ENCODE results near the gene LPP. TPM values are rescaled to one million over a fixed set of nuclear protein-coding genes. Genes with fewer than 3 reads are reported as not detected.

LPP gene
- total RNA-seq, 1 experiment from 2014 or later = 264 TPM

- intact Hi-C loops (cut with micrococcal nuclease; ENCODE audit: unreplicated experiment) = no loop called here
- Mint-ChIP-seq H3K36me3 (ENCODE audit: insufficient read depth, unreplicated experiment) (no peaks in the 10 kb centered on the region), H3K27ac (ENCODE audit: unreplicated experiment) (no peak overlapping the region), H3K4me1 (ENCODE audit: low read depth, unreplicated experiment) (peaks cover 8% of the 10 kb centered on the region), H3K9me3 (ENCODE audit: low read depth, unreplicated experiment) (peaks cover 3% of the 10 kb centered on the region), H3K27me3 (ENCODE audit: unreplicated experiment) (no peaks in the 10 kb centered on the region), H3K4me3 (ENCODE audit: low read depth, unreplicated experiment) (no peak overlapping the region)
- TF ChIP-seq, protein P1, sequence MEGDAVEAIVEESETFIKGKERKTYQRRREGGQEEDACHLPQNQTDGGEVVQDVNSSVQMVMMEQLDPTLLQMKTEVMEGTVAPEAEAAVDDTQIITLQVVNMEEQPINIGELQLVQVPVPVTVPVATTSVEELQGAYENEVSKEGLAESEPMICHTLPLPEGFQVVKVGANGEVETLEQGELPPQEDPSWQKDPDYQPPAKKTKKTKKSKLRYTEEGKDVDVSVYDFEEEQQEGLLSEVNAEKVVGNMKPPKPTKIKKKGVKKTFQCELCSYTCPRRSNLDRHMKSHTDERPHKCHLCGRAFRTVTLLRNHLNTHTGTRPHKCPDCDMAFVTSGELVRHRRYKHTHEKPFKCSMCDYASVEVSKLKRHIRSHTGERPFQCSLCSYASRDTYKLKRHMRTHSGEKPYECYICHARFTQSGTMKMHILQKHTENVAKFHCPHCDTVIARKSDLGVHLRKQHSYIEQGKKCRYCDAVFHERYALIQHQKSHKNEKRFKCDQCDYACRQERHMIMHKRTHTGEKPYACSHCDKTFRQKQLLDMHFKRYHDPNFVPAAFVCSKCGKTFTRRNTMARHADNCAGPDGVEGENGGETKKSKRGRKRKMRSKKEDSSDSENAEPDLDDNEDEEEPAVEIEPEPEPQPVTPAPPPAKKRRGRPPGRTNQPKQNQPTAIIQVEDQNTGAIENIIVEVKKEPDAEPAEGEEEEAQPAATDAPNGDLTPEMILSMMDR (IDR thresholded peaks at IDR 0.05; ENCODE audit: unreplicated experiment) = no peak
- no peak for DNase-seq
- CTCF ChIA-PET = interaction anchor here (1.4 kb wide), 1 partner anchor 14 kb away, joined by 3 read pairs; no protein-coding TSS in a partner anchor
- no TSS peak for BruUV-seq (replicated peaks)
Measured at GRCh38 chr3:188518416-188518815, 364.5 kb downstream of the LPP start.

DNA sequence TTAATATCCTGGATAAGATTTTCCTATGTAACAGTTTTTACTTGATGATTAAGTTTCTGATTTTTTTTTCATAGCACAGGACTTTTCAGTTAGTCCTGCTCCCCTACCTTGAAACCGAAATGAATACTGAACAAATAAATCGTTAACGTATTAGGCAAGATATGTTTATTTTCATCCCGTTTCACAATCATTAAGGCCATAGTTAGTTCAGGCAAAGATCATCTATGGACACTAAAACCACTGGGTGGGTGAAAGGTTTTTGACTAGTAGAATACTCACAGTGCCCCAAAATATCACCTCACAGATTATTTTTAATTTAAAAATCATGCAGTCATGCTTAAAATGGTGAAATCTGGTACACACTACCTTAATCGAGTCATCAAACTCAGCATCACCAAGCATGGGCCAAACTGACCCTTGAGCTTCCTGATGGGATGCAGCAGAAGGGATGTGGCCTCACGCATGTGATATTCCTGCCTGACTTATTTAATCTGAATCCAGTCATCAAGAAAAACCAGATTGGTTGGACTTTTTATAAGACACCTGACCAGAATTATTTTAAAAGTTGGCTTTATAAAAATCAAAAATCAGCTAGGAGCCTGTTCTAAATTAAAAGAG is 365.0 kb downstream of the LPP start:
- no peak overlapping the region for H3K27ac Mint-ChIP-seq (ENCODE audit: unreplicated experiment)
- DNase-seq = no peak
- peaks cover 3% of the 10 kb centered on the region for H3K9me3 Mint-ChIP-seq (ENCODE audit: low read depth, unreplicated experiment)
- H3K4me1 Mint-ChIP-seq (ENCODE audit: low read depth, unreplicated experiment) = peaks cover 8% of the 10 kb centered on the region
- TF ChIP-seq, protein P1 (IDR thresholded peaks at IDR 0.05; ENCODE audit: unreplicated experiment) = no peak
- H3K27me3 Mint-ChIP-seq (ENCODE audit: unreplicated experiment) = no peaks in the 10 kb centered on the region
- H3K36me3 Mint-ChIP-seq (ENCODE audit: insufficient read depth, unreplicated experiment) = no peaks in the 10 kb centered on the region
- no peak overlapping the region for H3K4me3 Mint-ChIP-seq (ENCODE audit: low read depth, unreplicated experiment)
- CTCF ChIA-PET = interaction anchor here (1.4 kb wide), 1 partner anchor 14 kb away, joined by 3 read pairs; no protein-coding TSS in a partner anchor
- intact Hi-C loops (cut with micrococcal nuclease; ENCODE audit: unreplicated experiment) = no loop called here
- BruUV-seq (replicated peaks) = no TSS peak

- no TSS peak for BruUV-seq (replicated peaks)
- H3K36me3 Mint-ChIP-seq (ENCODE audit: insufficient read depth, unreplicated experiment) = peaks cover 10% of the 10 kb centered on the region
- H3K27ac Mint-ChIP-seq (ENCODE audit: unreplicated experiment) = no peak overlapping the region
- H3K9me3 Mint-ChIP-seq (ENCODE audit: low read depth, unreplicated experiment) = peaks cover 3% of the 10 kb centered on the region
- TF ChIP-seq, protein P1 (IDR thresholded peaks at IDR 0.05; ENCODE audit: unreplicated experiment) = no peak
- H3K4me3 Mint-ChIP-seq (ENCODE audit: low read depth, unreplicated experiment) = no peak overlapping the region
- intact Hi-C loops (cut with micrococcal nuclease; ENCODE audit: unreplicated experiment) = no loop called here
- H3K27me3 Mint-ChIP-seq (ENCODE audit: unreplicated experiment) = no peaks in the 10 kb centered on the region
- peaks cover 8% of the 10 kb centered on the region for H3K4me1 Mint-ChIP-seq (ENCODE audit: low read depth, unreplicated experiment)
- CTCF ChIA-PET = no interaction called here
- DNase-seq = no peak
Measured at GRCh38 chr3:188520466-188520865, 366.5 kb downstream of the LPP start.

DNA sequence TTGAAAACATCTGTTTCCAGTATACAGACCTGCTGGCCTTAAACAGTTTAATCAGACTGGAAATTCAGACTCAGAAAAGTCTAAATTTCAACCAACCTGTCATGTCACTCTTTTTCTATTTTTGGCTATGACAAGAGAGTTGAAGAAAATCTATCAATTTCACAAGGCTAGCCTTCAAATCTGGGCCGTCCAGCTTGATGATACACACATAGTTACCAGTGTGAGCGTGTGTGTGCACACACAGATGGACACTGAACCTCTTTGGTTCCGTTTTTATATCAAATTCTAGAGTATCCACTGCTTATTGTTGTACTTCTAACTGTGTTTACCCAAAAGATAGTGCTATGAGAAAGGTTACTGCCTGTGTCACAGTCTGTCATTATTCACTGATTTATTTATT is 368.2 kb downstream of the LPP start:
- no TSS peak for BruUV-seq (replicated peaks)
- Mint-ChIP-seq H3K4me1 (ENCODE audit: low read depth, unreplicated experiment) (peaks cover 8% of the 10 kb centered on the region), H3K27me3 (ENCODE audit: unreplicated experiment) (no peaks in the 10 kb centered on the region), H3K36me3 (ENCODE audit: insufficient read depth, unreplicated experiment) (peaks cover 10% of the 10 kb centered on the region), H3K9me3 (ENCODE audit: low read depth, unreplicated experiment) (peaks cover 3% of the 10 kb centered on the region), H3K4me3 (ENCODE audit: low read depth, unreplicated experiment) (no peak overlapping the region), H3K27ac (ENCODE audit: unreplicated experiment) (no peak overlapping the region)
- CTCF ChIA-PET = no interaction called here
- TF ChIP-seq, protein P1 (IDR thresholded peaks at IDR 0.05; ENCODE audit: unreplicated experiment) = no peak
- DNase-seq = no peak
- intact Hi-C loops (cut with micrococcal nuclease; ENCODE audit: unreplicated experiment) = no loop called here
